NB4 (cell line): ENCODE measurements around the gene AFAP1L1.

Source experiments
- CTCF ChIP-seq: IDR thresholded peaks from one replicate; pipeline ENCODE4 v1.5.1; 2012; ENCODE audit warnings: low read depth, low read length
- MAX ChIP-seq: IDR thresholded peaks from 2 replicates; pipeline ENCODE4 v1.6.1; 2011; ENCODE audit warnings: low read depth, low read length

- peak; percentile 29 for TF ChIP-seq CTCF
- TF ChIP-seq MAX = no peak
These were observed 7.1 kb upstream of the AFAP1L1 start for GRCh38 chr5:149264439-149265067.
